ENCODE measurements around the gene SMAD4.

The SMAD4 gene

DNA sequence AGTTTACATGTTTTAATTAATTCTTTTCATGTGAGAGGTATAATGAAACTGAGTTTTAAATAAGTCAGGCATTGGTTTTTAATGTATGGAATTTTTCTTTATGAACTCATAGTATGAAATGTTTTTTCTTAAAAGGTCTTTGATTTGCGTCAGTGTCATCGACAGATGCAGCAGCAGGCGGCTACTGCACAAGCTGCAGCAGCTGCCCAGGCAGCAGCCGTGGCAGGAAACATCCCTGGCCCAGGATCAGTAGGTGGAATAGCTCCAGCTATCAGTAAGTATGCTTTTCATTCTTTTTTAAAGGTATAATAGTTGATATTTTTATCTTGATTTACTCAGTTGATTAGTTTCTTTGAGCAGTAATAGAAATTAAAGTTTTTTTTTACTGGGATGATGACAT, 46.5 kb downstream of the SMAD4 start:
- TF ChIP-seq, protein P1, sequence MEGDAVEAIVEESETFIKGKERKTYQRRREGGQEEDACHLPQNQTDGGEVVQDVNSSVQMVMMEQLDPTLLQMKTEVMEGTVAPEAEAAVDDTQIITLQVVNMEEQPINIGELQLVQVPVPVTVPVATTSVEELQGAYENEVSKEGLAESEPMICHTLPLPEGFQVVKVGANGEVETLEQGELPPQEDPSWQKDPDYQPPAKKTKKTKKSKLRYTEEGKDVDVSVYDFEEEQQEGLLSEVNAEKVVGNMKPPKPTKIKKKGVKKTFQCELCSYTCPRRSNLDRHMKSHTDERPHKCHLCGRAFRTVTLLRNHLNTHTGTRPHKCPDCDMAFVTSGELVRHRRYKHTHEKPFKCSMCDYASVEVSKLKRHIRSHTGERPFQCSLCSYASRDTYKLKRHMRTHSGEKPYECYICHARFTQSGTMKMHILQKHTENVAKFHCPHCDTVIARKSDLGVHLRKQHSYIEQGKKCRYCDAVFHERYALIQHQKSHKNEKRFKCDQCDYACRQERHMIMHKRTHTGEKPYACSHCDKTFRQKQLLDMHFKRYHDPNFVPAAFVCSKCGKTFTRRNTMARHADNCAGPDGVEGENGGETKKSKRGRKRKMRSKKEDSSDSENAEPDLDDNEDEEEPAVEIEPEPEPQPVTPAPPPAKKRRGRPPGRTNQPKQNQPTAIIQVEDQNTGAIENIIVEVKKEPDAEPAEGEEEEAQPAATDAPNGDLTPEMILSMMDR (IDR thresholded peaks at IDR 0.05): no peak

DNA sequence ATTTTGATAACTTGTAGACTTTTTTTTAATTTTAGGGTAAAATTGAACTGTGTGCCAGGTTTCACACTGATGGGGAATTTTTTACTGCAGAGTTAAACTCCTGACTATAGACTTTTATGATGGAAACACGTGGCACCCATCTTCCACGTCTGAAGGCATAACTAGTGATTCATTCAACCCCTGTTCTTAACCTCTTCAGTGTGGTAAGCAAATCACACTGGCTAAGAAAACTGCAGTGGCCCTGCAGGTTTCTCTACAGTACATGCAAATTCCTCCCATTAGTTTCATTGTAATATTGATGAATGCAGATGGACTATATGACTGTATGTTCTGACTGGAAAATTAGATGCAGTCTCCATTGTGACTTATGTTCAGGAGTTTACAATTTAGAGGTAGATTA, 47.2 kb downstream of the SMAD4 start:
- TF ChIP-seq, protein P1 (IDR thresholded peaks at IDR 0.05): no peak

DNA sequence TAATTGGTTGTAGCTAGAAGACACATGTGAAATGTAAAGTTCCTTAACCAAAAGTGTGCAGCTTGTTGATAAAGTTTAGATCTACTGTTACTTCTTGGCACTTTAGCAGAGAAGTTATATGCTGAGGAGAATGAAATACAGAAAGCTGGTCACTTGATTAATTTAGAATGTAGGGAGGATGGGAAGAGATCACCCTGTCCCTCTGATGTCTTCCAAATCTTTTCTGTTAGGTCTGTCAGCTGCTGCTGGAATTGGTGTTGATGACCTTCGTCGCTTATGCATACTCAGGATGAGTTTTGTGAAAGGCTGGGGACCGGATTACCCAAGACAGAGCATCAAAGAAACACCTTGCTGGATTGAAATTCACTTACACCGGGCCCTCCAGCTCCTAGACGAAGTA, 48.0 kb downstream of the SMAD4 start:
- TF ChIP-seq, protein P1 (IDR thresholded peaks at IDR 0.05): no peak

DNA sequence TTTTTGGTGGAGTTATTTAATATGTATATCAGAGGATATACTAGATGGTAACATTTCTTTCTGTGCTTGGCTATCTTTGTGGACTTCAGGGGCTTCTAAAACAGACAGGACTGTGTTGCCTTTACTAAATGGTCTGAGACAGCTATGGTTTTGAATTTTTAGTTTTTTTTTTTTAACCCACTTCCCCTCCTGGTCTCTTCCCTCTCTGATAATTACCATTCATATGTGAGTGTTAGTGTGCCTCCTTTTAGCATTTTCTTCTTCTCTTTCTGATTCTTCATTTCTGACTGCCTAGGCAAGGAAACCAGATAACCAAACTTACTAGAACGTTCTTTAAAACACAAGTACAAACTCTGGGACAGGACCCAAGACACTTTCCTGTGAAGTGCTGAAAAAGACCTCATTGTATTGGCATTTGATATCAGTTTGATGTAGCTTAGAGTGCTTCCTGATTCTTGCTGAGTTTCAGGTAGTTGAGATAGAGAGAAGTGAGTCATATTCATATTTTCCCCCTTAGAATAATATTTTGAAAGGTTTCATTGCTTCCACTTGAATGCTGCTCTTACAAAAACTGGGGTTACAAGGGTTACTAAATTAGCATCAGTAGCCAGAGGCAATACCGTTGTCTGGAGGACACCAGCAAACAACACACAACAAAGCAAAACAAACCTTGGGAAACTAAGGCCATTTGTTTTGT, 52.7 kb downstream of the SMAD4 start:
- TF ChIP-seq, protein P1 (IDR thresholded peaks at IDR 0.05): no peak

DNA sequence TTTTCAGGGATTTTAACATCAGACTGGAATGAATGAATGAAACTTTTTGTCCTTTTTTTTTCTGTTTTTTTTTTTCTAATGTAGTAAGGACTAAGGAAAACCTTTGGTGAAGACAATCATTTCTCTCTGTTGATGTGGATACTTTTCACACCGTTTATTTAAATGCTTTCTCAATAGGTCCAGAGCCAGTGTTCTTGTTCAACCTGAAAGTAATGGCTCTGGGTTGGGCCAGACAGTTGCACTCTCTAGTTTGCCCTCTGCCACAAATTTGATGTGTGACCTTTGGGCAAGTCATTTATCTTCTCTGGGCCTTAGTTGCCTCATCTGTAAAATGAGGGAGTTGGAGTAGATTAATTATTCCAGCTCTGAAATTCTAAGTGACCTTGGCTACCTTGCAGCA, 53.4 kb downstream of the SMAD4 start:
- TF ChIP-seq, protein P1 (IDR thresholded peaks at IDR 0.05): no peak

DNA sequence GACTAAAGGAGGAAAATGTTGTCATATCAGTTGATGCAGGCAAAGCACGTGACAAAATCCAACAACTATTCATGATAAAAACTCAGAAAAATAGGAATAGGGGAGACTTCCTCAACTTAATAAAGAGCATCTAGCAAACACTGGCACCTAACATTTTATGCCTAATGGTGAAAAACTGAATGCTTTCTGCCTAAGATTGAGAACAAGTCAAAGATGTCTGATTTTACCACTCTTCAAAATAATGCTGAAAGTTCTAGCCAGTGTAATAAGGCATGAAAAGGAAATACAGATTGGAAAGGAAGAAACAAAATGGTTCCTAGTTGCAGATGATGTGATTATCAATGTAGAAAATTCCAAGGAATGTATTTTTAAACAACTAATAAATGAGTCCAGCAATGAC, 58.4 kb downstream of the SMAD4 start:
- TF ChIP-seq, protein P1 (IDR thresholded peaks at IDR 0.05): no peak

DNA sequence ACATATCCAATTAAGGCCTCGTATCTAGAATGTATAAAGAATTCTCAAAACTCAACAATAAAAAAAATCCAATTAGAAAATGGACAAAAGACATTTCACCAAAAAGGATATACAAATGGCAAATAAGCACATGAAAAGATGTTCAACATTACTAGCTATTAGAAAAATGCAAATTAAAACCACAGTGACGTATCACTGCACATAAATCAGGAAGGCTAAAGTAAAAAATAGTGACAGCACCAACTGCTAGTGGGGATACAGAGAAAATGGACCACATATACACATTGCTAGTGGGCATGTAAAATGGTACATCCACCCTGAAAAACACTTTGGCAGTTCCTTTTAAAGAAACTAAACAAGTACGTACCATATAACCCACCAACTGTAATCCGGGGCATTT, 59.7 kb downstream of the SMAD4 start:
- TF ChIP-seq, protein P1 (IDR thresholded peaks at IDR 0.05): no peak

DNA sequence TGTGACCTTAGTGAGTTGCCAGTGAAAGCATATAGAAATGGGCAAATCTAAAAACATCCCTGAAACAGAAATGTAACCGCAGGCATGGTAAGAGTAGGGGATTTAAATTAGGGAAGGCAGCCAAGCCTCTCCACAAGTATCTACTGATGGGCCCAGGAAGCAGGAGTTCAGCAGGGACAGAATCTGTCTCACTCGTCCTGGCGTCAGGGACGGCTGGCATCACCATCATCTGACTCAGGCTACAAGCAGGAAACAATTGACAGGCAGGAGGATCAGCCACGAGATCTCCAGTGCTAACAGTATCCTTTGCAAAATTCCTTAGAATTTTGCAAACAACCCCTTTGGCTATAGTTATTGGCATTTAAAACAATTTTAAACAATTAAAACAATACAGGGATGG, 61.3 kb downstream of the SMAD4 start:
- TF ChIP-seq, protein P1 (IDR thresholded peaks at IDR 0.05): no peak
